Erythroblast (primary cell): ENCODE measurements around the gene PHLDA2.

Experiments
- GATA1 ChIP-seq: IDR thresholded peaks from 2 replicates; pipeline ENCODE4 v1.6.1; 2011; ENCODE audit warnings: low read depth, mild to moderate bottlenecking, control low read depth, low read length, moderate library complexity
- POLR2A ChIP-seq: IDR thresholded peaks from 2 replicates; pipeline ENCODE4 v1.6.1; 2011; ENCODE audit warnings: mild to moderate bottlenecking, low read length

- TF ChIP-seq POLR2A, result no peak
- TF ChIP-seq GATA1, result no peak
Observed at GRCh38 chr11:2892967-2893528, 36.2 kb downstream of the PHLDA2 start.
